ENCODE data around the gene NLRP9. TPM values are rescaled to one million over a fixed set of nuclear protein-coding genes. Genes with fewer than 3 reads are reported as not detected.

NLRP9 gene
- total and polyA plus RNA-seq, 5 donors, result not detected

DNA sequence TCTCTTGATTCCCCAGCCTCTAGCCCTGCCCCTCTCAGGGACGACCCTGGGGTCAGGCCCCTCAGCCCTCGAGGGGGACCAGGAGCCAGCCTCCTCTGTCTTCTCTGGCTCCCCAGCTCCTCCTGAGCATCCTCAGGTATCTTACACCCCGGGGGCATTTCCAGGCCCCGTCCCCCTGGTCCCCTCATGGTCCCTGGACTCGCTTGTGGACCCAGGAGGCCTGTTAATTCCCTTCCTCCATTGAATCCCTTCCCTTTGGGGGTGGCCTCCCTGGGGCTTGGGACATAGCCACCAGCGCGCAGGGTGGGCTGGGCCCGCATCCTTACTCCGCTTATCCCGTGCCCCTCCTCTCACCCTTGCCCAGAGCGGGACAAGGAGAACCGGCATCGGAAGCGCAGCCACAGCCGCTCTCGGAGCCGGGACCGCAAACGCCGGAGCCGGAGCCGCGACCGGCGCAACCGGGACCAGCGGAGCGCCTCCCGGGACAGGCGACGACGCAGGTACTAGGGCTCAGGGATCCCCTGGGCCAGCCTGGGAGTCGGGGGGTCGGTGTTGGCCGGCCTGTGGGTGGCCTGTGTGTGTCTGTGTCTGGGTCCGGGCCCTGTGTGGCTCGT is 79.2 kb downstream of the NLRP9 start:
- DNase-seq, result no peak
- peaks cover 14% of the 10 kb centered on the region for H3K4me1 ChIP-seq (ENCODE audit: control insufficient read depth, insufficient read depth, low read length)
- H3K4me3 ChIP-seq (ENCODE audit: low read length), result no peak overlapping the region
- no peaks in the 10 kb centered on the region for H3K9me3 ChIP-seq (ENCODE audit: control insufficient read depth, low read length)
- WGBS, result 88% methylated on average over 37 of the region's 37 CpGs
- ATAC-seq, result no peak
- H3K27ac ChIP-seq (ENCODE audit: low read length), result no peak overlapping the region
- intact Hi-C loops (cut with DNase I), result no loop called here
- H3K27me3 ChIP-seq (ENCODE audit: control insufficient read depth, insufficient read depth), result no peaks in the 10 kb centered on the region

Other genes starting within 250 kb of the NLRP9 start
- 10 to 100 TPM in 1 of 4 donors, 1 to 10 TPM in 3; 6.8 to 10.2 (median 8.1) TPM for gene SSC5D, start 250.0 kb downstream of the NLRP9 start, total RNA-seq
- gene SSC5D, start 250.0 kb downstream of the NLRP9 start, polyA plus RNA-seq, result 4.4 TPM
- 100 to 1,000 TPM; 205 to 239 (median 209) TPM for gene SBK2, start 201.3 kb downstream of the NLRP9 start, total RNA-seq
- gene SBK2, start 201.3 kb downstream of the NLRP9 start, polyA plus RNA-seq, result 228 TPM
- 100 to 1,000 TPM in 2 of 4 donors, 10 to 100 TPM in 2; 80.3 to 211 (median 109) TPM for gene SBK3, start 192.9 kb downstream of the NLRP9 start, total RNA-seq
- 103 TPM for gene SBK3, start 192.9 kb downstream of the NLRP9 start, polyA plus RNA-seq
- gene ZNF579, start 157.6 kb downstream of the NLRP9 start, total RNA-seq, result 10 to 100 TPM; 12.4 to 15.5 (median 14.2) TPM
- gene ZNF579, start 157.6 kb downstream of the NLRP9 start, polyA plus RNA-seq, result 10.2 TPM
- 10 to 100 TPM; 17.5 to 20.0 (median 18.4) TPM for gene FIZ1, start 138.9 kb downstream of the NLRP9 start, total RNA-seq
- gene FIZ1, start 138.9 kb downstream of the NLRP9 start, polyA plus RNA-seq, result 16.3 TPM
- 10 to 100 TPM; 11.4 to 18.5 (median 17.5) TPM for gene ZNF524, start 138.1 kb downstream of the NLRP9 start, total RNA-seq
- 27.1 TPM for gene ZNF524, start 138.1 kb downstream of the NLRP9 start, polyA plus RNA-seq
- 10 to 100 TPM; 19.4 to 20.8 (median 20.2) TPM for gene ZNF865, start 132.8 kb downstream of the NLRP9 start, total RNA-seq
- gene ZNF865, start 132.8 kb downstream of the NLRP9 start, polyA plus RNA-seq, result 17.2 TPM
- 10 to 100 TPM; 11.5 to 16.3 (median 13.3) TPM for gene ZNF784, start 113.8 kb downstream of the NLRP9 start, total RNA-seq
- gene ZNF784, start 113.8 kb downstream of the NLRP9 start, polyA plus RNA-seq, result 13.0 TPM
- gene ZNF580, start 97.4 kb downstream of the NLRP9 start, total RNA-seq, result 10 to 100 TPM; 23.7 to 32.0 (median 28.9) TPM
- 18.7 TPM for gene ZNF580, start 97.4 kb downstream of the NLRP9 start, polyA plus RNA-seq
- 10 to 100 TPM in 1 of 4 donors, 1 to 10 TPM in 3; 7.7 to 12.5 (median 9.3) TPM for gene ZNF581, start 94.8 kb downstream of the NLRP9 start, total RNA-seq
- 6.3 TPM for gene ZNF581, start 94.8 kb downstream of the NLRP9 start, polyA plus RNA-seq
- 10 to 100 TPM; 23.6 to 26.6 (median 24.3) TPM for gene CCDC106, start 90.2 kb downstream of the NLRP9 start, total RNA-seq
- gene CCDC106, start 90.2 kb downstream of the NLRP9 start, polyA plus RNA-seq, result 30.4 TPM
- gene U2AF2, start 83.4 kb downstream of the NLRP9 start, total RNA-seq, result 100 to 1,000 TPM in 1 of 4 donors, 10 to 100 TPM in 3; 87.5 to 101 (median 90.4) TPM
- gene U2AF2, start 83.4 kb downstream of the NLRP9 start, polyA plus RNA-seq, result 76.0 TPM
- 100 to 1,000 TPM; 175 to 232 (median 208) TPM for gene EPN1, start 63.2 kb downstream of the NLRP9 start, total RNA-seq
- 187 TPM for gene EPN1, start 63.2 kb downstream of the NLRP9 start, polyA plus RNA-seq
- not detected for gene RFPL4A, start 20.7 kb upstream of the NLRP9 start, total RNA-seq
- gene RFPL4A, start 20.7 kb upstream of the NLRP9 start, polyA plus RNA-seq, result not detected
- gene RFPL4AL1, start 30.7 kb upstream of the NLRP9 start, total RNA-seq, result not detected
- not detected for gene RFPL4AL1, start 30.7 kb upstream of the NLRP9 start, polyA plus RNA-seq
- not detected for gene NLRP11, start 93.6 kb upstream of the NLRP9 start, total RNA-seq
- not detected for gene NLRP11, start 93.6 kb upstream of the NLRP9 start, polyA plus RNA-seq
- not detected for gene NLRP4, start 98.1 kb upstream of the NLRP9 start, total RNA-seq
- not detected for gene NLRP4, start 98.1 kb upstream of the NLRP9 start, polyA plus RNA-seq
- gene NLRP13, start 193.9 kb upstream of the NLRP9 start, total RNA-seq, result not detected
- gene NLRP13, start 193.9 kb upstream of the NLRP9 start, polyA plus RNA-seq, result not detected
- not detected for gene NLRP8, start 209.4 kb upstream of the NLRP9 start, total RNA-seq
- gene NLRP8, start 209.4 kb upstream of the NLRP9 start, polyA plus RNA-seq, result not detected
- not detected for gene NLRP5, start 248.4 kb upstream of the NLRP9 start, total RNA-seq
- not detected for gene NLRP5, start 248.4 kb upstream of the NLRP9 start, polyA plus RNA-seq